ENCODE measurements around the gene NRXN3. TPM values are rescaled to one million over a fixed set of nuclear protein-coding genes. Genes with fewer than 3 reads are reported as not detected.
"Not testable (repeated sequence)": the region's sequence is repeated elsewhere in the genome, so short reads cannot be mapped to it uniquely, and the experiment has no call there.

NRXN3 gene
- total RNA-seq, 1 experiment from 2014 or later, result 0.80 TPM

GRCh38 chr14:78412475-78412874 lies 242.3 kb downstream of the NRXN3 start:
- Histone ChIP-seq H3K27me3 (ENCODE audit: control insufficient read depth, insufficient read depth, low read length) (no peaks in the 10 kb centered on the region; the same call in 1 of the 2 replicates), H3K4me3 (ENCODE audit: insufficient read depth, low read depth, low read length) (no peak overlapping the region), H3K36me3 (replicated peaks; ENCODE audit: control insufficient read depth, insufficient read depth, low read length) (no peaks in the 10 kb centered on the region)
- no peak for DNase-seq

DNA sequence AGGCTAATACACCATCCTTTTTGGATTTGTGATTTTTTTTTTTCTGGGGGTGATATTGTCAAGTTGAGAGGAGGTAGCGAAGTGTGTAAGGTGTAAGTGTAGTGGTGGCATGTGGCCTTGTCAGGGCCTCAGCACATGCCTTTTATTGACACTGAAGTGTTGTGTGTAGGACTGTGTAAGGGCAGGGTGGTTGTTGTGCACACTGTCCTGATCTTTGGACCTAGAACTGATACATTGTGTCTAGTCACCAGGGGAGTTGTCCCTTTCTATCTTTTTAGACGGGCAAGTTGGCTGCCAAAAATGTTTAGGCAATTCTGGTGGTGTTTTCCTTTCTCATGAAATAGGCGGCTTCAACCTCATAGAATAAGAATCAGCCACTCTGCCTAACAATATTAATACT lies 244.0 kb downstream of the NRXN3 start:
- no peak for DNase-seq
- Histone ChIP-seq H3K36me3 (replicated peaks; ENCODE audit: control insufficient read depth, insufficient read depth, low read length) (no peaks in the 10 kb centered on the region), H3K4me3 (ENCODE audit: insufficient read depth, low read depth, low read length) (no peak overlapping the region), H3K27me3 (ENCODE audit: control insufficient read depth, insufficient read depth, low read length) (no peaks in the 10 kb centered on the region; the same call in 1 of the 2 replicates)

- Histone ChIP-seq H3K27me3 (ENCODE audit: control insufficient read depth, insufficient read depth, low read length) (no peaks in the 10 kb centered on the region), H3K36me3 (replicated peaks; ENCODE audit: control insufficient read depth, insufficient read depth, low read length) (no peaks in the 10 kb centered on the region), H3K4me3 (ENCODE audit: insufficient read depth, low read depth, low read length) (no peak overlapping the region)
- no peak for DNase-seq
Measured at GRCh38 chr14:78417532-78417931, 247.4 kb downstream of the NRXN3 start.

GRCh38 chr14:78424311-78424710 lies 254.1 kb downstream of the NRXN3 start:
- H3K36me3 ChIP-seq (replicated peaks; ENCODE audit: control insufficient read depth, insufficient read depth, low read length), result no peaks in the 10 kb centered on the region
- DNase-seq, result no peak
- H3K27me3 ChIP-seq (ENCODE audit: control insufficient read depth, insufficient read depth, low read length), result no peaks in the 10 kb centered on the region
- H3K4me3 ChIP-seq (ENCODE audit: insufficient read depth, low read depth, low read length), result no peak overlapping the region

GRCh38 chr14:78425330-78425729 lies 255.2 kb downstream of the NRXN3 start:
- no peak overlapping the region for H3K4me3 ChIP-seq (ENCODE audit: insufficient read depth, low read depth, low read length)
- peak; percentile 20 for DNase-seq
- H3K27me3 ChIP-seq (ENCODE audit: control insufficient read depth, insufficient read depth, low read length), result no peaks in the 10 kb centered on the region
- no peaks in the 10 kb centered on the region for H3K36me3 ChIP-seq (replicated peaks; ENCODE audit: control insufficient read depth, insufficient read depth, low read length)

- no peaks in the 10 kb centered on the region for H3K36me3 ChIP-seq (replicated peaks; ENCODE audit: control insufficient read depth, insufficient read depth, low read length)
- no peak overlapping the region for H3K4me3 ChIP-seq (ENCODE audit: insufficient read depth, low read depth, low read length)
- DNase-seq, result no peak
- no peaks in the 10 kb centered on the region for H3K27me3 ChIP-seq (ENCODE audit: control insufficient read depth, insufficient read depth, low read length)
Measured at GRCh38 chr14:78425782-78426181, 255.6 kb downstream of the NRXN3 start.

- no peaks in the 10 kb centered on the region for H3K27me3 ChIP-seq (ENCODE audit: control insufficient read depth, insufficient read depth, low read length)
- no peaks in the 10 kb centered on the region for H3K36me3 ChIP-seq (replicated peaks; ENCODE audit: control insufficient read depth, insufficient read depth, low read length)
- no peak overlapping the region for H3K4me3 ChIP-seq (ENCODE audit: insufficient read depth, low read depth, low read length)
- DNase-seq, result no peak
Measured at GRCh38 chr14:78432046-78432445, 261.9 kb downstream of the NRXN3 start.

GRCh38 chr14:78437448-78437847 lies 267.3 kb downstream of the NRXN3 start:
- not testable (repeated sequence) for H3K4me3 ChIP-seq (ENCODE audit: insufficient read depth, low read depth, low read length); H3K36me3 ChIP-seq (replicated peaks; ENCODE audit: control insufficient read depth, insufficient read depth, low read length); H3K27me3 ChIP-seq (ENCODE audit: control insufficient read depth, insufficient read depth, low read length); DNase-seq

GRCh38 chr14:78440356-78440894 lies 270.3 kb downstream of the NRXN3 start:
- no peak for DNase-seq
- no peaks in the 10 kb centered on the region for H3K27me3 ChIP-seq (ENCODE audit: control insufficient read depth, insufficient read depth, low read length)
- H3K36me3 ChIP-seq (replicated peaks; ENCODE audit: control insufficient read depth, insufficient read depth, low read length), result no peaks in the 10 kb centered on the region
- H3K4me3 ChIP-seq (ENCODE audit: insufficient read depth, low read depth, low read length), result no peak overlapping the region

DNA sequence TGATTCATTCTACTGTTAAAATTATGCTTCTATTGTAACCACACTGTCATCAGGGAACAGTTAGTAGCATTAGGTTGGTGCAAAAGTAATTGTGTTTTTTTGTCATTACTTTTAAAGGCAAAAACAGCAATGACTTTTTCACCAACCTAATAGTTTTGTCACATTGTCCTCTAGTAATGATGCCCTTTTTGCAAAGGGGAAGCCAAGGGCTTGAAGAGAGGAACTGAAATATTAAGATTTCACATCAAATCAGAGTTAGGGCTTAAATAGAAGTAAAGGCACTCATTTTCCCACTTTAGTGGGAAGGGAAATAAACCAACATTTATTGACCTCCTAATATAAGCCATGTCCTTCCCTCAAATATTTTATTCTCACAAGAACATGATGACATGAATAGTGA lies 273.7 kb downstream of the NRXN3 start:
- DNase-seq, result no peak
- Histone ChIP-seq H3K4me3 (ENCODE audit: insufficient read depth, low read depth, low read length) (no peak overlapping the region), H3K27me3 (ENCODE audit: control insufficient read depth, insufficient read depth, low read length) (no peaks in the 10 kb centered on the region), H3K36me3 (replicated peaks; ENCODE audit: control insufficient read depth, insufficient read depth, low read length) (no peaks in the 10 kb centered on the region)

- no peak overlapping the region for H3K4me3 ChIP-seq (ENCODE audit: insufficient read depth, low read depth, low read length)
- H3K27me3 ChIP-seq (ENCODE audit: control insufficient read depth, insufficient read depth, low read length), result no peaks in the 10 kb centered on the region
- no peaks in the 10 kb centered on the region for H3K36me3 ChIP-seq (replicated peaks; ENCODE audit: control insufficient read depth, insufficient read depth, low read length)
- DNase-seq, result no peak
Measured at GRCh38 chr14:78445275-78445674, 275.1 kb downstream of the NRXN3 start.

GRCh38 chr14:78446807-78447206 lies 276.6 kb downstream of the NRXN3 start:
- Histone ChIP-seq H3K4me3 (ENCODE audit: insufficient read depth, low read depth, low read length) (no peak overlapping the region), H3K27me3 (ENCODE audit: control insufficient read depth, insufficient read depth, low read length) (no peaks in the 10 kb centered on the region), H3K36me3 (replicated peaks; ENCODE audit: control insufficient read depth, insufficient read depth, low read length) (no peaks in the 10 kb centered on the region)
- peak; percentile 18 for DNase-seq

- Histone ChIP-seq H3K36me3 (replicated peaks; ENCODE audit: control insufficient read depth, insufficient read depth, low read length) (no peaks in the 10 kb centered on the region), H3K4me3 (ENCODE audit: insufficient read depth, low read depth, low read length) (no peak overlapping the region), H3K27me3 (ENCODE audit: control insufficient read depth, insufficient read depth, low read length) (no peaks in the 10 kb centered on the region)
- peak; percentile 68 for DNase-seq
Measured at GRCh38 chr14:78448164-78449094, 278.3 kb downstream of the NRXN3 start.

DNA sequence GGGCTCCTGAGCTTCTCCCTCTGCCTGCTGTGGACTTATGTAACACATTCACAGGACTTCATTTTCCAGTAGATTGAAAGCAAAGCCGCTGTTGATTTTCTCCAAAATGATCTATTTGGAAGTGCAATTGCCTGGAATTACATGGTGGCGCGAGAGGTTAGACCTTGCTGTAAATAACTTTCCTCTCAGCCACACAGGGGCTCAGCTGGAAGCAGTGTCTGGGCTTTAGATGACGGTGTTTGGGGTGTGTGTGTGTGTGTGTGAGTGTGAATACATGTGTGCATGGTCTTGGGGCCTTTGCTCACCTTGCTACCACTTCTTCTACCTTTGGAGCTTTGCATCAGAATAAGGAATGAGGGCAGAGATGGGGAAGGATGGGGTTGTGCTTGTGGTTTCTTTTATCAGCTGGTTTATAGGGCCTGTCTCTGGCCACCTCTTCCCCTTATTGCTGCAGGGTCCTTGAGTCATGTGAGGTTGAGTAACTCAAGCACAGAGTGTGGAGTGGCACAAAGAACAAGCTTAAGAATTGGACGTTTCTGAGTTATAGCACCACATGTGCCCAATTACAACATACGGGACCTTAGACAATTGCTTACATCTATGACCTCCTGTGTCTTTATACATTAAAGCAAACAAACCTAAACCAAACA lies 280.6 kb downstream of the NRXN3 start:
- Histone ChIP-seq H3K36me3 (replicated peaks; ENCODE audit: control insufficient read depth, insufficient read depth, low read length) (no peaks in the 10 kb centered on the region), H3K27me3 (ENCODE audit: control insufficient read depth, insufficient read depth, low read length) (no peaks in the 10 kb centered on the region), H3K4me3 (ENCODE audit: insufficient read depth, low read depth, low read length) (no peak overlapping the region)
- no peak for DNase-seq

DNA sequence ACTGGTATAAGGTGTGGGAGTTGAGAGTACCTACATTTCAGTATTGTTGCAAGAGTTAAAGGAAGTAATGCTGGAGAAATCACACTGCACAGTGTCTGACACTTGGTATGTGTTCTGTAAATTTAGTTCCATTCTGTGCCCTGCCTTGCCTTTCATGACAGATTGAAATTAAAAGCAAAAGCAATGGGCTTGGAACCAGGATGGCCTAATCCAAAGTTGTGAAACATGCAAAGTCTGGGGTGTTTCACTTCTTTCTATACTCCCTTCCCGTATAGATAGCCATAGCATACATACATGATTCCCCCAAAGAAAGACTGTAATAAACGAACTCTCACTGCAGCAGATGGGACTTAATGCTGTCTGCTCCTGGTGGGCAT lies 281.1 kb downstream of the NRXN3 start:
- H3K36me3 ChIP-seq (replicated peaks; ENCODE audit: control insufficient read depth, insufficient read depth, low read length), result no peaks in the 10 kb centered on the region
- no peaks in the 10 kb centered on the region for H3K27me3 ChIP-seq (ENCODE audit: control insufficient read depth, insufficient read depth, low read length)
- DNase-seq, result no peak
- H3K4me3 ChIP-seq (ENCODE audit: insufficient read depth, low read depth, low read length), result no peak overlapping the region
